HepG2 (cell line): ENCODE results near the gene FHIT.

Experiments used
- EZH2 ChIP-seq: conservative IDR thresholded peaks from 2 replicates; pipeline ENCODE4 v1.6.1; 2012; ENCODE audit warnings: mild to moderate bottlenecking, low read depth, low read length, moderate library complexity
- JUN ChIP-seq: sonication (generic); formaldehyde crosslinking; IDR thresholded peaks from 2 replicates; pipeline ENCODE4 v1.4.0; 2020; ENCODE audit warnings: mild to moderate bottlenecking, missing genetic modification reagents
- JUNB ChIP-seq: sonication (generic); formaldehyde crosslinking; IDR thresholded peaks from 2 replicates; pipeline ENCODE4 v1.8.0; 2022; ENCODE audit warnings: missing genetic modification reagents, mild to moderate bottlenecking, borderline replicate concordance
- NR1H2 ChIP-seq: sonication (generic); formaldehyde crosslinking; IDR thresholded peaks from 2 replicates; pipeline ENCODE4 v1.8.1; 2022; ENCODE audit warnings: low read depth, missing genetic modification reagents, borderline replicate concordance
- PHF8 ChIP-seq: sonication (generic); formaldehyde crosslinking; IDR thresholded peaks from 2 replicates; pipeline ENCODE4 v1.5.0; 2020; ENCODE audit warnings: missing genetic modification reagents
- TRIM24 ChIP-seq: sonication (generic); formaldehyde crosslinking; IDR thresholded peaks from 2 replicates; pipeline ENCODE4 v1.8.0; 2022; ENCODE audit warnings: mild to moderate bottlenecking, missing genetic modification reagents
- ZBTB20 ChIP-seq: sonication (generic); formaldehyde crosslinking; IDR thresholded peaks from 2 replicates; pipeline ENCODE4 v1.8.1; 2023; ENCODE audit warnings: missing genetic modification reagents, low read depth, mild to moderate bottlenecking, borderline replicate concordance
- TF ChIP-seq, protein P1 (sequence below): sonication (generic); formaldehyde crosslinking; IDR thresholded peaks from 2 replicates; pipeline ENCODE4 v1.5.0; 2020; ENCODE audit warnings: mild to moderate bottlenecking, missing genetic modification reagents, moderate library complexity
- TF ChIP-seq, protein P2 (sequence below): sonication (generic); formaldehyde crosslinking; IDR thresholded peaks from 2 replicates; pipeline ENCODE4 v1.4.0; 2020; ENCODE audit warnings: missing genetic modification reagents, borderline replicate concordance
- TF ChIP-seq, protein P3 (sequence below): sonication (generic); formaldehyde crosslinking; IDR thresholded peaks from 2 replicates; pipeline ENCODE4 v1.4.0; 2020; ENCODE audit warnings: missing genetic modification reagents, borderline replicate concordance
- TF ChIP-seq, protein P4 (sequence below): sonication (generic); formaldehyde crosslinking; IDR thresholded peaks from 2 replicates; pipeline ENCODE4 v1.4.0; 2020; ENCODE audit warnings: missing genetic modification reagents
- TF ChIP-seq, protein P5 (sequence below): sonication (generic); formaldehyde crosslinking; IDR thresholded peaks from 2 replicates; pipeline ENCODE4 v1.8.1; 2022; ENCODE audit warnings: mild to moderate bottlenecking, missing genetic modification reagents

DNA sequence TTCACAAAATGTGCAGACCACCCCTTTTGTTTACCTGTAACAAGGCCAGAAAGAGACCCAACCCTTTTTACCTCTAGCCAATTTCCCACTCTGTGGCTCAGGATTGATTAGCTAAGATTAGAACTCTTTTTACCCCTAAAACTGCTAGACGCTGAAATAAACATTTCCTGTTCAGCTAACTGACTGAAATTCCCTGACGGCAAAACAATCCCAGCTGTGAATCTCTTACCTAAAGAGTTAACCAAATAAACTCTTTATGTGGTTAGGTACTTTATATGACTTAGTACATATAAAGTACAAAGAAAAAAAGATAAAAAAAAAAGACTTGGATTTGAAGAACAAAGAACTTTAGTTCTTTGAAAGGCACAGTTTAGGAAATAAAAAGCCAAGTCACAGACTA lies 988.7 kb downstream of the FHIT start:
- TF ChIP-seq TRIM24 (CRISPR knock-in tag), result no peak
- TF ChIP-seq JUNB (CRISPR knock-in tag), result no peak
- no peak for TF ChIP-seq JUN
- TF ChIP-seq, protein P1, sequence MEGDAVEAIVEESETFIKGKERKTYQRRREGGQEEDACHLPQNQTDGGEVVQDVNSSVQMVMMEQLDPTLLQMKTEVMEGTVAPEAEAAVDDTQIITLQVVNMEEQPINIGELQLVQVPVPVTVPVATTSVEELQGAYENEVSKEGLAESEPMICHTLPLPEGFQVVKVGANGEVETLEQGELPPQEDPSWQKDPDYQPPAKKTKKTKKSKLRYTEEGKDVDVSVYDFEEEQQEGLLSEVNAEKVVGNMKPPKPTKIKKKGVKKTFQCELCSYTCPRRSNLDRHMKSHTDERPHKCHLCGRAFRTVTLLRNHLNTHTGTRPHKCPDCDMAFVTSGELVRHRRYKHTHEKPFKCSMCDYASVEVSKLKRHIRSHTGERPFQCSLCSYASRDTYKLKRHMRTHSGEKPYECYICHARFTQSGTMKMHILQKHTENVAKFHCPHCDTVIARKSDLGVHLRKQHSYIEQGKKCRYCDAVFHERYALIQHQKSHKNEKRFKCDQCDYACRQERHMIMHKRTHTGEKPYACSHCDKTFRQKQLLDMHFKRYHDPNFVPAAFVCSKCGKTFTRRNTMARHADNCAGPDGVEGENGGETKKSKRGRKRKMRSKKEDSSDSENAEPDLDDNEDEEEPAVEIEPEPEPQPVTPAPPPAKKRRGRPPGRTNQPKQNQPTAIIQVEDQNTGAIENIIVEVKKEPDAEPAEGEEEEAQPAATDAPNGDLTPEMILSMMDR (CRISPR knock-in tag), result no peak
- TF ChIP-seq, protein P2, sequence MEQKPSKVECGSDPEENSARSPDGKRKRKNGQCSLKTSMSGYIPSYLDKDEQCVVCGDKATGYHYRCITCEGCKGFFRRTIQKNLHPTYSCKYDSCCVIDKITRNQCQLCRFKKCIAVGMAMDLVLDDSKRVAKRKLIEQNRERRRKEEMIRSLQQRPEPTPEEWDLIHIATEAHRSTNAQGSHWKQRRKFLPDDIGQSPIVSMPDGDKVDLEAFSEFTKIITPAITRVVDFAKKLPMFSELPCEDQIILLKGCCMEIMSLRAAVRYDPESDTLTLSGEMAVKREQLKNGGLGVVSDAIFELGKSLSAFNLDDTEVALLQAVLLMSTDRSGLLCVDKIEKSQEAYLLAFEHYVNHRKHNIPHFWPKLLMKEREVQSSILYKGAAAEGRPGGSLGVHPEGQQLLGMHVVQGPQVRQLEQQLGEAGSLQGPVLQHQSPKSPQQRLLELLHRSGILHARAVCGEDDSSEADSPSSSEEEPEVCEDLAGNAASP (CRISPR knock-in tag), result no peak
- no peak for TF ChIP-seq ZBTB20 (CRISPR knock-in tag)
- TF ChIP-seq EZH2, result no peak
- TF ChIP-seq NR1H2 (CRISPR knock-in tag), result no peak
- TF ChIP-seq, protein P3, sequence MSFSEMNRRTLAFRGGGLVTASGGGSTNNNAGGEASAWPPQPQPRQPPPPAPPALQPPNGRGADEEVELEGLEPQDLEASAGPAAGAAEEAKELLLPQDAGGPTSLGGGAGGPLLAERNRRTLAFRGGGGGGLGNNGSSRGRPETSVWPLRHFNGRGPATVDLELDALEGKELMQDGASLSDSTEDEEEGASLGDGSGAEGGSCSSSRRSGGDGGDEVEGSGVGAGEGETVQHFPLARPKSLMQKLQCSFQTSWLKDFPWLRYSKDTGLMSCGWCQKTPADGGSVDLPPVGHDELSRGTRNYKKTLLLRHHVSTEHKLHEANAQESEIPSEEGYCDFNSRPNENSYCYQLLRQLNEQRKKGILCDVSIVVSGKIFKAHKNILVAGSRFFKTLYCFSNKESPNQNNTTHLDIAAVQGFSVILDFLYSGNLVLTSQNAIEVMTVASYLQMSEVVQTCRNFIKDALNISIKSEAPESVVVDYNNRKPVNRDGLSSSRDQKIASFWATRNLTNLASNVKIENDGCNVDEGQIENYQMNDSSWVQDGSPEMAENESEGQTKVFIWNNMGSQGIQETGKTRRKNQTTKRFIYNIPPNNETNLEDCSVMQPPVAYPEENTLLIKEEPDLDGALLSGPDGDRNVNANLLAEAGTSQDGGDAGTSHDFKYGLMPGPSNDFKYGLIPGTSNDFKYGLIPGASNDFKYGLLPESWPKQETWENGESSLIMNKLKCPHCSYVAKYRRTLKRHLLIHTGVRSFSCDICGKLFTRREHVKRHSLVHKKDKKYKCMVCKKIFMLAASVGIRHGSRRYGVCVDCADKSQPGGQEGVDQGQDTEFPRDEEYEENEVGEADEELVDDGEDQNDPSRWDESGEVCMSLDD (CRISPR knock-in tag), result no peak
- no peak for TF ChIP-seq PHF8 (CRISPR knock-in tag)
- TF ChIP-seq, protein P4, sequence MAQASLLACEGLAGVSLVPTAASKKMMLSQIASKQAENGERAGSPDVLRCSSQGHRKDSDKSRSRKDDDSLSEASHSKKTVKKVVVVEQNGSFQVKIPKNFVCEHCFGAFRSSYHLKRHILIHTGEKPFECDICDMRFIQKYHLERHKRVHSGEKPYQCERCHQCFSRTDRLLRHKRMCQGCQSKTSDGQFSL (CRISPR knock-in tag), result no peak
- TF ChIP-seq, protein P5, sequence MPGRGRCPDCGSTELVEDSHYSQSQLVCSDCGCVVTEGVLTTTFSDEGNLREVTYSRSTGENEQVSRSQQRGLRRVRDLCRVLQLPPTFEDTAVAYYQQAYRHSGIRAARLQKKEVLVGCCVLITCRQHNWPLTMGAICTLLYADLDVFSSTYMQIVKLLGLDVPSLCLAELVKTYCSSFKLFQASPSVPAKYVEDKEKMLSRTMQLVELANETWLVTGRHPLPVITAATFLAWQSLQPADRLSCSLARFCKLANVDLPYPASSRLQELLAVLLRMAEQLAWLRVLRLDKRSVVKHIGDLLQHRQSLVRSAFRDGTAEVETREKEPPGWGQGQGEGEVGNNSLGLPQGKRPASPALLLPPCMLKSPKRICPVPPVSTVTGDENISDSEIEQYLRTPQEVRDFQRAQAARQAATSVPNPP, result no peak
